Ishikawa (cell line): ENCODE measurements around the gene VTCN1.

Experiments used
- CEBPB ChIP-seq: IDR thresholded peaks from 2 replicates; pipeline ENCODE4 v1.6.1; 2012
- CREB1 ChIP-seq: IDR thresholded peaks from 2 replicates; pipeline ENCODE4 v1.6.1; 2012; ENCODE audit warnings: low read depth
- EGR1 ChIP-seq: IDR thresholded peaks from 2 replicates; pipeline ENCODE4 v1.6.1; 2012
- EP300 ChIP-seq: IDR thresholded peaks from 2 replicates; pipeline ENCODE4 v1.6.1; 2012; ENCODE audit warnings: borderline replicate concordance
- FOXM1 ChIP-seq: IDR thresholded peaks from 2 replicates; pipeline ENCODE4 v1.6.1; 2012; ENCODE audit warnings: low read depth, borderline replicate concordance
- MAX ChIP-seq: IDR thresholded peaks from 2 replicates; pipeline ENCODE4 v1.6.1; 2012
- NFIC ChIP-seq: IDR thresholded peaks from 2 replicates; pipeline ENCODE4 v1.6.1; 2012
- RAD21 ChIP-seq: IDR thresholded peaks from 2 replicates; pipeline ENCODE4 v1.6.1; 2012; ENCODE audit warnings: low read depth
- REST ChIP-seq: IDR thresholded peaks from 2 replicates; pipeline ENCODE4 v1.6.1; 2012; ENCODE audit warnings: low read depth, mild to moderate bottlenecking
- TAF1 ChIP-seq: IDR thresholded peaks from 2 replicates; pipeline ENCODE4 v1.6.1; 2012; ENCODE audit warnings: low read depth, mild to moderate bottlenecking
- TCF12 ChIP-seq: IDR thresholded peaks from 2 replicates; pipeline ENCODE4 v1.6.1; 2012; ENCODE audit warnings: low read depth
- TEAD4 ChIP-seq: IDR thresholded peaks from 2 replicates; pipeline ENCODE4 v1.6.1; 2012
- USF1 ChIP-seq: IDR thresholded peaks from 2 replicates; pipeline ENCODE4 v1.6.1; 2012
- YY1 ChIP-seq: IDR thresholded peaks from 2 replicates; pipeline ENCODE4 v1.6.1; 2012; ENCODE audit warnings: low read depth
- ZBTB7A ChIP-seq: IDR thresholded peaks from 2 replicates; pipeline ENCODE4 v1.6.1; 2012; ENCODE audit warnings: low read depth

The VTCN1 gene

GRCh38 chr1:117143871-117144270 lies 66.9 kb downstream of the VTCN1 start:
- no peak for TF ChIP-seq CEBPB
- no peak for TF ChIP-seq YY1
- TF ChIP-seq ZBTB7A = no peak
- TF ChIP-seq TCF12 = no peak
- TF ChIP-seq TEAD4 = no peak
- no peak for TF ChIP-seq TAF1
- no peak for TF ChIP-seq NFIC
- no peak for TF ChIP-seq USF1
- no peak for TF ChIP-seq FOXM1
- TF ChIP-seq MAX = no peak
- TF ChIP-seq EGR1 = no peak
- TF ChIP-seq EP300 = no peak
- no peak for TF ChIP-seq REST

GRCh38 chr1:117143172-117143571 lies 67.6 kb downstream of the VTCN1 start:
- TF ChIP-seq TCF12 = no peak
- no peak for TF ChIP-seq EGR1
- no peak for TF ChIP-seq FOXM1
- no peak for TF ChIP-seq YY1
- no peak for TF ChIP-seq TAF1
- no peak for TF ChIP-seq NFIC
- TF ChIP-seq MAX = no peak
- no peak for TF ChIP-seq REST
- no peak for TF ChIP-seq EP300
- TF ChIP-seq USF1 = no peak
- TF ChIP-seq TEAD4 = no peak
- no peak for TF ChIP-seq CREB1
- TF ChIP-seq ZBTB7A = no peak
- no peak for TF ChIP-seq CEBPB
- TF ChIP-seq RAD21 = no peak

GRCh38 chr1:117142200-117142599 lies 68.5 kb downstream of the VTCN1 start:
- TF ChIP-seq EGR1 = no peak
- no peak for TF ChIP-seq ZBTB7A
- no peak for TF ChIP-seq MAX
- no peak for TF ChIP-seq EP300
- TF ChIP-seq YY1 = no peak
- no peak for TF ChIP-seq CREB1
- TF ChIP-seq NFIC = no peak
- no peak for TF ChIP-seq TAF1
- TF ChIP-seq FOXM1 = no peak
- no peak for TF ChIP-seq TCF12
- no peak for TF ChIP-seq RAD21
- no peak for TF ChIP-seq TEAD4
- TF ChIP-seq USF1 = no peak
- no peak for TF ChIP-seq CEBPB
- no peak for TF ChIP-seq REST

GRCh38 chr1:117138561-117138960 lies 72.2 kb downstream of the VTCN1 start:
- no peak for TF ChIP-seq RAD21
- no peak for TF ChIP-seq USF1
- TF ChIP-seq CREB1 = no peak
- no peak for TF ChIP-seq YY1
- no peak for TF ChIP-seq TEAD4
- no peak for TF ChIP-seq EP300
- TF ChIP-seq CEBPB = no peak
